Brain pericyte (primary cell): ENCODE results near the gene ADAD2.

Source experiments
- DNase-seq: peaks from one replicate; pipeline ENCODE4 v3.0.0-alpha.2; 2012; ENCODE audit warnings: low read depth, low spot score

ADAD2 gene

GRCh38 chr16:84223456-84223855 is 32.5 kb downstream of the ADAD2 start:
- no peak for DNase-seq

GRCh38 chr16:84224554-84224953 is 33.6 kb downstream of the ADAD2 start:
- DNase-seq: no peak

- DNase-seq: no peak
These were observed 34.2 kb downstream of the ADAD2 start for GRCh38 chr16:84225126-84225525.

GRCh38 chr16:84225571-84225970 is 34.6 kb downstream of the ADAD2 start:
- no peak for DNase-seq

GRCh38 chr16:84226026-84226425 is 35.1 kb downstream of the ADAD2 start:
- no peak for DNase-seq

GRCh38 chr16:84227548-84227947 is 36.6 kb downstream of the ADAD2 start:
- DNase-seq: no peak

- DNase-seq: peak; percentile 78
These were observed 37.4 kb downstream of the ADAD2 start for GRCh38 chr16:84228256-84228838.

- DNase-seq: no peak
These were observed 38.5 kb downstream of the ADAD2 start for GRCh38 chr16:84229471-84229870.

- no peak for DNase-seq
These were observed 41.1 kb downstream of the ADAD2 start for GRCh38 chr16:84232060-84232459.

- DNase-seq: no peak
These were observed 42.0 kb downstream of the ADAD2 start for GRCh38 chr16:84232969-84233368.

GRCh38 chr16:84233748-84234147 is 42.8 kb downstream of the ADAD2 start:
- DNase-seq: no peak

- DNase-seq: no peak
These were observed 43.6 kb downstream of the ADAD2 start for GRCh38 chr16:84234321-84235241.

- no peak for DNase-seq
These were observed 45.7 kb downstream of the ADAD2 start for GRCh38 chr16:84236671-84237070.

- no peak for DNase-seq
These were observed 47.2 kb downstream of the ADAD2 start for GRCh38 chr16:84237994-84238750.

- DNase-seq: no peak
These were observed 48.3 kb downstream of the ADAD2 start for GRCh38 chr16:84239141-84239769.

- no peak for DNase-seq
These were observed 49.0 kb downstream of the ADAD2 start, which contains the start of gene KCNG4 for GRCh38 chr16:84239909-84240308. TSS of gene KCNG4 (minus strand) at chr16:84240012. CDS start at chr16:84237485, 2,527 bp downstream.

- no peak for DNase-seq
These were observed 49.5 kb downstream of the ADAD2 start for GRCh38 chr16:84240455-84240854.

- DNase-seq: no peak
These were observed 50.8 kb downstream of the ADAD2 start for GRCh38 chr16:84241778-84242177.

GRCh38 chr16:84242839-84243238 is 51.9 kb downstream of the ADAD2 start:
- no peak for DNase-seq

- DNase-seq: no peak
These were observed 52.8 kb downstream of the ADAD2 start for GRCh38 chr16:84243732-84244131.

- DNase-seq: no peak
These were observed 53.8 kb downstream of the ADAD2 start for GRCh38 chr16:84244728-84245127.
